Esophagus squamous epithelium (tissue), 5 donors: ENCODE results near the gene KDM4C. TPM values are rescaled to one million over a fixed set of nuclear protein-coding genes. Genes with fewer than 3 reads are reported as not detected.

Experiments used
- DNase-seq: peaks from one replicate; lab custom pipeline; 2025; lab: John Stamatoyannopoulos, UW
- H3K27ac ChIP-seq, 4 donors: fragments of 200-600 bp; sonication (generic); one replicate each; pipeline ENCODE4 v1.5.1; 2016 to 2019; ENCODE audit warnings: mild to moderate bottlenecking in 1 of 4
- H3K27me3 ChIP-seq, 4 donors: fragments of 200-600 bp; sonication (generic); 1 replicate in 3 of 4; 2 replicates in 1 of 4; pipeline versions ENCODE4 v1.5.1 to v1.6.0; 2017 to 2021; ENCODE audit warnings: antibody characterized with exemption in 1 of 4
- H3K36me3 ChIP-seq, 3 donors: fragments of 200-600 bp; sonication (generic); one replicate each; pipeline ENCODE4 v1.5.1; 2016 to 2019
- H3K4me1 ChIP-seq, 3 donors: fragments of 200-600 bp; sonication (generic); one replicate each; pipeline ENCODE4 v1.5.1; 2017 to 2019
- H3K4me3 ChIP-seq, 4 donors: fragments of 200-600 bp; sonication (generic); 1 replicate in 3 of 4; 2 replicates in 1 of 4; pipeline ENCODE4 v1.5.1; 2016 to 2019; ENCODE audit warnings: mild to moderate bottlenecking in 2 of 4, moderate library complexity in 1 of 4
- H3K9me3 ChIP-seq, 3 donors: fragments of 200-600 bp; sonication (generic); one replicate each; pipeline ENCODE4 v1.5.1; 2016 to 2019
- CTCF ChIP-seq, 6 experiments: fragments of 450-650 bp in 4 of 6; fragments of 200-600 bp in 2 of 6; sonication (generic) in 2 of 6; IDR thresholded peaks; one replicate each; pipeline ENCODE4 v1.5.1; 2016 to 2019; ENCODE audit warnings: antibody characterized with exemption in 6 of 6, mild to moderate bottlenecking in 4 of 6, moderate library complexity in 4 of 6
- POLR2A ChIP-seq, 4 donors: fragments of 450-650 bp; IDR thresholded peaks; one replicate each; pipeline ENCODE4 v1.6.1; 2017; ENCODE audit warnings: antibody characterized with exemption in 4 of 4, mild to moderate bottlenecking in 4 of 4, moderate library complexity in 3 of 4
- WGBS, 2 donors: methylation state at CpG; one replicate each; pipeline ENCODE4 v1.1.5; 2018; 5-methylcytosine and 5-hydroxymethylcytosine counted together
- intact Hi-C: fragments of 100-400 bp; cut with DNase I; formaldehyde crosslinking; loops from one replicate; pipeline ENCODE4 v1.15.0; 2022
- total RNA-seq, 4 donors: library from RNA; depleted of rRNA; stranded (reverse); fragments of >200 nt; gene quantifications; one replicate each; pipeline ENCODE4 v1.1.0, GENCODE V29; 2016
- donor health status: DM: yes; HTN: yes; CAD: no.

The KDM4C gene
- total RNA-seq, 4 donors from 2014 or later, result 12.5 to 43.9 (median 22.9) TPM

GRCh38 chr9:7108936-7109335 lies 351.2 kb downstream of the KDM4C start:
- H3K36me3 ChIP-seq, result peaks cover 0 to 44% (median under 1%) of the 10 kb centered on the region in 3 donors
- no peak overlapping the region for H3K4me3 ChIP-seq
- H3K4me1 ChIP-seq, result no peaks in the 10 kb centered on the region
- H3K9me3 ChIP-seq, result no peaks in the 10 kb centered on the region
- DNase-seq, result no peak
- intact Hi-C loops, result no loop called here
- H3K27ac ChIP-seq, result no peak overlapping the region
- TF ChIP-seq CTCF (IDR thresholded peaks at IDR 0.05), result no peak
- TF ChIP-seq POLR2A (IDR thresholded peaks at IDR 0.05), result no peak
- H3K27me3 ChIP-seq, result no peaks in the 10 kb centered on the region

- no peaks in the 10 kb centered on the region for H3K9me3 ChIP-seq
- no peaks in the 10 kb centered on the region for H3K4me1 ChIP-seq
- no peak for DNase-seq
- no peaks in the 10 kb centered on the region for H3K27me3 ChIP-seq
- no peak for TF ChIP-seq POLR2A (IDR thresholded peaks at IDR 0.05)
- TF ChIP-seq CTCF (IDR thresholded peaks at IDR 0.05), result no peak
- intact Hi-C loops, result no loop called here
- WGBS, 2 donors, result 81 to 96% methylated on average over 3 of the region's 3 CpGs
- peaks cover 0 to 21% (median 0%) of the 10 kb centered on the region in 3 donors for H3K36me3 ChIP-seq
- no peak overlapping the region for H3K4me3 ChIP-seq
- no peak overlapping the region for H3K27ac ChIP-seq
Measured at GRCh38 chr9:7111413-7111812, 353.6 kb downstream of the KDM4C start.

GRCh38 chr9:7115606-7116005 lies 357.8 kb downstream of the KDM4C start:
- Histone ChIP-seq H3K27me3 (no peaks in the 10 kb centered on the region), H3K36me3 (peaks cover 0 to 4% (median 0%) of the 10 kb centered on the region in 3 donors), H3K9me3 (no peaks in the 10 kb centered on the region), H3K4me3 (no peak overlapping the region), H3K27ac (no peak overlapping the region), H3K4me1 (peaks cover 0 to 11% (median 4%) of the 10 kb centered on the region in 3 donors)
- WGBS, 2 donors, result 67 to 80% methylated on average over 1 of the region's 1 CpG
- no peak for TF ChIP-seq POLR2A (IDR thresholded peaks at IDR 0.05)
- no peak for TF ChIP-seq CTCF (IDR thresholded peaks at IDR 0.05)
- no peak for DNase-seq
- intact Hi-C loops, result no loop called here

GRCh38 chr9:7117676-7118561 lies 360.1 kb downstream of the KDM4C start:
- intact Hi-C loops, result no loop called here
- H3K9me3 ChIP-seq, result no peaks in the 10 kb centered on the region
- H3K27me3 ChIP-seq, result no peaks in the 10 kb centered on the region
- H3K4me1 ChIP-seq, result peaks cover 0 to 17% (median 4%) of the 10 kb centered on the region in 3 donors
- WGBS, 2 donors, result 59 to 62% methylated on average over 6 of the region's 6 CpGs
- H3K36me3 ChIP-seq, result peaks cover 0 to 4% (median 0%) of the 10 kb centered on the region in 3 donors
- no peak overlapping the region for H3K27ac ChIP-seq
- no peak for DNase-seq
- no peak overlapping the region for H3K4me3 ChIP-seq
- TF ChIP-seq CTCF (IDR thresholded peaks at IDR 0.05) (no peak), POLR2A (IDR thresholded peaks at IDR 0.05) (no peak)

- Histone ChIP-seq H3K36me3 (peaks cover 0 to 8% (median 0%) of the 10 kb centered on the region in 3 donors), H3K4me1 (peaks cover 0 to 17% (median 4%) of the 10 kb centered on the region in 3 donors), H3K27ac (no peak overlapping the region), H3K27me3 (no peaks in the 10 kb centered on the region), H3K4me3 (no peak overlapping the region), H3K9me3 (no peaks in the 10 kb centered on the region)
- intact Hi-C loops, result no loop called here
- no peak for DNase-seq
- 86 to 87% methylated on average over 6 of the region's 6 CpGs for WGBS, 2 donors
- TF ChIP-seq CTCF (IDR thresholded peaks at IDR 0.05) (no peak), POLR2A (IDR thresholded peaks at IDR 0.05) (no peak)
Measured at GRCh38 chr9:7118633-7119032, 360.9 kb downstream of the KDM4C start.
